Endothelial cell of umbilical vein (primary cell): Measurements from ENCODE around the gene ADAP1. TPM values are rescaled to one million over a fixed set of nuclear protein-coding genes. Genes with fewer than 3 reads are reported as not detected.

Experiments used
- BruUV-seq: library from RNA; stranded (reverse); fragments of 400-500 nt; replicated peaks from 2 replicates; lab custom pipeline; 2021; lab: Mats Ljungman, UMichigan
- CTCF ChIA-PET: fragments of 300-600, 350-600 bp; sonication (Branson Sonifier 250); formaldehyde crosslinking; loops from one replicate; lab custom pipeline; 2021; ENCODE audit warnings: antibody characterized with exemption, inconsistent platforms; lab: Charles Lee
- POLR2A ChIA-PET: fragments of 300-600, 350-600 bp; sonication (Branson Sonifier 250); formaldehyde crosslinking; loops from one replicate; lab custom pipeline; 2021; ENCODE audit warnings: antibody characterized with exemption, inconsistent platforms; lab: Charles Lee
- DNase-seq: peaks from one replicate; pipeline ENCODE4 v3.0.0-alpha.2; 2011; ENCODE audit warnings: low read depth, low spot score
- FAIRE-seq: peaks from 2 replicates; lab custom pipeline; 2011; peaks lifted over from hg19 to GRCh38; lab: Jason Lieb, UNC
- H2AFZ ChIP-seq: 2 replicates; pipeline ENCODE4 v1.6.0; 2012; ENCODE audit warnings: low read depth, low read length, control low read depth, inconsistent platforms
- H3K27ac ChIP-seq: 2 replicates; pipeline ENCODE4 v1.5.1; 2011; ENCODE audit warnings: low read depth, mild to moderate bottlenecking, control low read depth, low read length, moderate library complexity; ENCODE audit not compliant: insufficient read depth
- H3K27me3 ChIP-seq, 2 experiments: 2 replicates each; pipeline versions ENCODE4 v1.6.0 to v1.6.1; 2011; ENCODE audit warnings: low read length in 2 of 2, mixed read lengths in 1 of 2; ENCODE audit not compliant: control insufficient read depth in 2 of 2, insufficient read depth in 2 of 2
- H3K36me3 ChIP-seq, 2 experiments: 2 replicates in 1 of 2; 3 replicates in 1 of 2; pipeline ENCODE4 v1.5.1; 2011; ENCODE audit warnings: low read length in 2 of 2, mild to moderate bottlenecking in 1 of 2, moderate library complexity in 1 of 2; ENCODE audit not compliant: control insufficient read depth in 2 of 2, insufficient read depth in 2 of 2; ENCODE audit errors: extremely low read depth in 1 of 2
- H3K4me1 ChIP-seq: 3 replicates; pipeline ENCODE4 v1.5.1; 2011; ENCODE audit warnings: mild to moderate bottlenecking, low read length; ENCODE audit not compliant: control insufficient read depth, insufficient read depth; ENCODE audit errors: extremely low read depth
- H3K4me2 ChIP-seq: 2 replicates; pipeline ENCODE4 v1.6.1; 2011; ENCODE audit warnings: low read length, control low read depth, mixed read lengths; ENCODE audit not compliant: insufficient read depth
- H3K4me3 ChIP-seq, 3 experiments: fragments of 200-600 bp in 1 of 3; sonication (generic), shearing (Covaris generic) in 1 of 3; replicated peaks in 1 of 3; 2 replicates each; pipeline ENCODE4 v1.5.1; 2011 to 2016; ENCODE audit warnings: control low read depth in 3 of 3, low read length in 3 of 3, mild to moderate bottlenecking in 2 of 3, inconsistent platforms in 1 of 3, low read depth in 1 of 3, moderate library complexity in 1 of 3; ENCODE audit not compliant: insufficient read depth in 1 of 3
- H3K79me2 ChIP-seq: 2 replicates; pipeline ENCODE4 v1.6.0; 2012; ENCODE audit warnings: low read length, inconsistent platforms; ENCODE audit not compliant: control insufficient read depth, insufficient read depth
- H3K9ac ChIP-seq: replicated peaks from 2 replicates; pipeline ENCODE3; 2011; ENCODE audit warnings: low read length, control low read depth; ENCODE audit not compliant: insufficient read depth; ENCODE audit errors: extremely low read depth
- H3K9me1 ChIP-seq: replicated peaks from 3 replicates; pipeline ENCODE4 v1.6.0; 2011; ENCODE audit warnings: mild to moderate bottlenecking, low read length; ENCODE audit not compliant: control insufficient read depth, insufficient read depth; ENCODE audit errors: extremely low read depth
- H3K9me3 ChIP-seq: replicated peaks from 2 replicates; pipeline ENCODE4 v1.5.1; 2012; ENCODE audit warnings: low read length, inconsistent platforms; ENCODE audit not compliant: control insufficient read depth, insufficient read depth
- H4K20me1 ChIP-seq: replicated peaks from 2 replicates; pipeline ENCODE3; 2011; ENCODE audit warnings: mild to moderate bottlenecking, low read length; ENCODE audit not compliant: control insufficient read depth, insufficient read depth; ENCODE audit errors: extremely low read depth
- CTCF ChIP-seq, 2 donors: IDR thresholded peaks; 1 replicate in 1 of 2; 2 replicates in 1 of 2; pipeline ENCODE4 v1.5.1; 2011; ENCODE audit warnings: low read length in 2 of 2, mild to moderate bottlenecking in 2 of 2, moderate library complexity in 2 of 2, control low read depth in 1 of 2, inconsistent platforms in 1 of 2, low read depth in 1 of 2; ENCODE audit not compliant: insufficient read depth in 1 of 2; ENCODE audit errors: extremely low read depth in 1 of 2
- EZH2 ChIP-seq: IDR thresholded peaks from 2 replicates; pipeline ENCODE4 v1.6.1; 2012; ENCODE audit warnings: borderline replicate concordance, low read depth, mild to moderate bottlenecking, moderate library complexity, low read length, inconsistent platforms; ENCODE audit not compliant: severe bottlenecking
- FOS ChIP-seq: IDR thresholded peaks from 2 replicates; pipeline ENCODE4 v1.6.1; 2011; ENCODE audit warnings: mild to moderate bottlenecking, low read length, moderate library complexity, borderline replicate concordance; ENCODE audit not compliant: insufficient read depth
- GATA2 ChIP-seq: IDR thresholded peaks from 2 replicates; pipeline ENCODE4 v1.7.0; 2011; ENCODE audit warnings: low read depth, mild to moderate bottlenecking, moderate library complexity, mixed read lengths, low read length; ENCODE audit not compliant: insufficient read length, insufficient read depth
- JUN ChIP-seq: IDR thresholded peaks from 2 replicates; pipeline ENCODE4 v1.6.1; 2011; ENCODE audit warnings: borderline replicate concordance, low read depth; ENCODE audit not compliant: insufficient read length, insufficient read depth
- MAX ChIP-seq: IDR thresholded peaks from 2 replicates; pipeline ENCODE4 v1.6.1; 2011; ENCODE audit not compliant: insufficient read depth, insufficient read length
- MYC ChIP-seq: IDR thresholded peaks from one replicate; pipeline ENCODE4 v1.6.1; 2011; ENCODE audit warnings: mild to moderate bottlenecking, low read depth, low read length
- POLR2A ChIP-seq: IDR thresholded peaks from 2 replicates; pipeline ENCODE4 v1.6.1; 2012; ENCODE audit warnings: low read depth, mild to moderate bottlenecking, control low read depth, low read length
- POLR2AphosphoS5 ChIP-seq: IDR thresholded peaks from 2 replicates; pipeline ENCODE4 v1.6.1; 2012; ENCODE audit warnings: low read depth, mild to moderate bottlenecking, control low read depth, low read length, moderate library complexity; ENCODE audit not compliant: insufficient read depth
- dilution Hi-C: fragments of 300-500 bp; cut with MboI; formaldehyde crosslinking; loops from one replicate; pipeline ENCODE4 v1.15.0; 2019; ENCODE audit warnings: low sequenced_read_pairs; ENCODE audit not compliant: extremely low pct_ligation_motif_present
- intact Hi-C: fragments of 100-400 bp; cut with micrococcal nuclease; formaldehyde crosslinking; loops from one replicate; pipeline ENCODE4 v1.10.0; 2022
- polyA plus RNA-seq, 4 experiments: library from polyadenylated mRNA; depleted of rRNA in 3 of 4; stranded (reverse) in 3 of 4; unstranded in 1 of 4; fragments of >200 nt; gene quantifications; 2 replicates each; pipeline versions ENCODE4 v1.2.1 to v1.2.3, GENCODE V29; 2011 to 2012; ENCODE audit warnings: missing spikeins in 1 of 4
- total RNA-seq: library from RNA; stranded (reverse); gene quantifications from 2 replicates; pipeline ENCODE4 v1.2.3, GENCODE V29; 2021

ADAP1 gene
- total and polyA plus RNA-seq, 2 donors (not counting 3 experiments of a cell fraction or from before 2014, with no cell fraction given), result 0.49 to 0.58 TPM

GRCh38 chr7:857661-858060 lies 96.8 kb downstream of the ADAP1 start:
- Histone ChIP-seq H3K9me1 (no peaks in the 10 kb centered on the region), H4K20me1 (no peaks in the 10 kb centered on the region), H3K9me3 (no peaks in the 10 kb centered on the region), H3K9ac (no peak overlapping the region), H3K4me2 (no peak overlapping the region), H3K79me2 (no peaks in the 10 kb centered on the region), H3K4me3 (no peak overlapping the region), H3K36me3 (peaks cover 11 to 58% of the 10 kb centered on the region in 2 experiments), H2AFZ (no peak overlapping the region), H3K27ac (no peak overlapping the region), H3K4me1 (no peaks in the 10 kb centered on the region), H3K27me3 (no peaks in the 10 kb centered on the region)
- intact Hi-C loops (no loop called here), dilution Hi-C loops (no loop called here)
- ChIA-PET POLR2A (no interaction called here), CTCF (interaction anchor here (0.7 to 1.7 kb wide), 3 partner anchors 11 to 21 kb away, joined by 3 to 7 read pairs (median 3); no protein-coding TSS in a partner anchor)
- no peak for FAIRE-seq
- DNase-seq, result no peak
- BruUV-seq, result no TSS peak
- TF ChIP-seq MAX, result no peak
- TF ChIP-seq FOS, result no peak
- no peak for TF ChIP-seq MYC

GRCh38 chr7:856444-857095 lies 97.9 kb downstream of the ADAP1 start:
- intact Hi-C loops, result no loop called here
- no peak for TF ChIP-seq JUN
- no peak for TF ChIP-seq MAX
- no peak for TF ChIP-seq MYC
- no peak for TF ChIP-seq POLR2AphosphoS5
- TF ChIP-seq GATA2, result no peak
- TF ChIP-seq FOS, result no peak
- TF ChIP-seq CTCF (IDR thresholded peaks at IDR 0.05; ENCODE audit: extremely low read depth in 1 of 2, insufficient read depth in 1 of 2, low read depth in 1 of 2, low read length in 2 of 2), result no peak
- TF ChIP-seq POLR2A, result no peak
- TF ChIP-seq EZH2, result no peak
- H4K20me1 ChIP-seq, result no peaks in the 10 kb centered on the region
- no peaks in the 10 kb centered on the region for H3K9me1 ChIP-seq
- H2AFZ ChIP-seq, result no peak overlapping the region
- peaks cover 11 to 62% of the 10 kb centered on the region in 2 experiments for H3K36me3 ChIP-seq
- H3K4me2 ChIP-seq, result no peak overlapping the region
- CTCF ChIA-PET, result interaction anchor here (0.9 to 1.7 kb wide), 2 partner anchors 17 to 20 kb away, joined by 3 to 7 read pairs; no protein-coding TSS in a partner anchor
- FAIRE-seq (no peak), DNase-seq (no peak)
- H3K9ac ChIP-seq, result no peak overlapping the region
- no peak overlapping the region for H3K27ac ChIP-seq
- POLR2A ChIA-PET, result no interaction called here
- no TSS peak for BruUV-seq
- no peak overlapping the region for H3K4me3 ChIP-seq
- dilution Hi-C loops, result no loop called here
- no peaks in the 10 kb centered on the region for H3K4me1 ChIP-seq
- no peaks in the 10 kb centered on the region for H3K9me3 ChIP-seq
- no peaks in the 10 kb centered on the region for H3K27me3 ChIP-seq
- H3K79me2 ChIP-seq, result no peaks in the 10 kb centered on the region
